Epidermal melanocyte (primary cell): ENCODE measurements around the gene CPVL.
A peak's percentile ranks its signal among the peaks of the same experiment; 100 is the strongest.

Source experiments
- DNase-seq: peaks from one replicate; pipeline ENCODE4 v3.0.0; 2011; ENCODE audit warnings: low spot score; ENCODE audit not compliant: insufficient read length

Gene CPVL

GRCh38 chr7:28980451-28981160 lies 165.7 kb downstream of the CPVL start:
- no peak for DNase-seq

- no peak for DNase-seq
These were observed 166.6 kb downstream of the CPVL start for GRCh38 chr7:28979776-28980175.

- DNase-seq = no peak
These were observed 168.5 kb downstream of the CPVL start for GRCh38 chr7:28977881-28978280.

- no peak for DNase-seq
These were observed 170.3 kb downstream of the CPVL start for GRCh38 chr7:28976022-28976421.

- DNase-seq = no peak
These were observed 172.7 kb downstream of the CPVL start for GRCh38 chr7:28973591-28973990.

- no peak for DNase-seq
These were observed 182.3 kb downstream of the CPVL start for GRCh38 chr7:28964056-28964455.

GRCh38 chr7:28961972-28962371 lies 184.4 kb downstream of the CPVL start:
- no peak for DNase-seq

GRCh38 chr7:28960071-28960840 lies 186.1 kb downstream of the CPVL start:
- DNase-seq = no peak

- no peak for DNase-seq
These were observed 187.4 kb downstream of the CPVL start for GRCh38 chr7:28958980-28959347.

GRCh38 chr7:28958235-28958979 lies 187.9 kb downstream of the CPVL start, which contains the start of gene TRIL:
Gene TRIL, minus strand, starts transcription at chr7:28958330. Its CDS starts 284 bp downstream, at chr7:28958046.
- peak; percentile 66 for DNase-seq

- DNase-seq = no peak
These were observed 188.5 kb downstream of the CPVL start for GRCh38 chr7:28957751-28958234.

GRCh38 chr7:28957064-28957750 lies 189.1 kb downstream of the CPVL start:
- DNase-seq = no peak

GRCh38 chr7:28956608-28957063 lies 189.7 kb downstream of the CPVL start:
- no peak for DNase-seq

- DNase-seq = no peak
These were observed 190.4 kb downstream of the CPVL start for GRCh38 chr7:28955718-28956607.

- DNase-seq = no peak
These were observed 191.0 kb downstream of the CPVL start for GRCh38 chr7:28955356-28955717.

- DNase-seq = no peak
These were observed 191.4 kb downstream of the CPVL start for GRCh38 chr7:28954946-28955345.

- DNase-seq = no peak
These were observed 191.9 kb downstream of the CPVL start for GRCh38 chr7:28954471-28954870.

- DNase-seq = peak; percentile 60
These were observed 192.7 kb downstream of the CPVL start for GRCh38 chr7:28953633-28954032.
